GM19025 (cell line): ENCODE measurements around the gene PTPRS.

Experiments used
- ATAC-seq: cut with Tn5 transposase; IDR thresholded peaks from one replicate; pipeline ENCODE4 v1.9.1; 2021; ENCODE audit warnings: mild to moderate bottlenecking, low read depth, moderate library complexity; ENCODE audit not compliant: unreplicated experiment

PTPRS gene

GRCh38 chr19:5291588-5292193 is 48.9 kb downstream of the PTPRS start:
- no peak for ATAC-seq
